GM19239 (cell line): Measurements from ENCODE around the gene CERS3.

Experiments
- DNase-seq: peaks from one replicate; pipeline ENCODE4 v3.0.0; 2011; ENCODE audit warnings: low spot score; ENCODE audit not compliant: insufficient read length
- FAIRE-seq: peaks from 2 replicates; lab custom pipeline; 2011; peaks lifted over from hg19 to GRCh38; lab: Jason Lieb, UNC

The CERS3 gene

DNA sequence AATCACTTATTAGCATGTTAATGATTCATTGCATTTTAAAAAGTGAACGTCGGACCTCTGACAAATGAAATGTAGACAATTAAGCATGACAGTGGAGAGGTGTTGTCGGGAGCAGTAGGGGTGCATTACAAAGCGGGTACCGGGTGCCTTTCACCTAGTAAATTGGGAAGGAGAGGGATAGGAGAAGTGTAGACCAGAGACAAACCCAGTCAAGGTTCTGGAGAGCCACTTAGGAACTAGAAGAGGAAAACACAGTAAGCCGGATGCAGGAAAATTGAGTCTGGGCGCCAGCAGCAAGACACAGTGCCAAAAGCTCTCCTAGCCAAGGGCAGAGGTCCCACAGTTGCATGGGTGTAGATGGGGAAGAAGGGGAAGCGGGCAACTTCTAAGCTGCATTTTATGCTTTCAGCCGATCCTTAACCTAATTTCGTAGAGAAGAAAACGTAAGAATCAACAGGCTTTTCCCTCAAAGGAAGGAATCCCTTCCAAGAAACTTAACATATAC lies 3.1 kb upstream of the CERS3 start:
- no peak for DNase-seq
- no peak for FAIRE-seq

DNA sequence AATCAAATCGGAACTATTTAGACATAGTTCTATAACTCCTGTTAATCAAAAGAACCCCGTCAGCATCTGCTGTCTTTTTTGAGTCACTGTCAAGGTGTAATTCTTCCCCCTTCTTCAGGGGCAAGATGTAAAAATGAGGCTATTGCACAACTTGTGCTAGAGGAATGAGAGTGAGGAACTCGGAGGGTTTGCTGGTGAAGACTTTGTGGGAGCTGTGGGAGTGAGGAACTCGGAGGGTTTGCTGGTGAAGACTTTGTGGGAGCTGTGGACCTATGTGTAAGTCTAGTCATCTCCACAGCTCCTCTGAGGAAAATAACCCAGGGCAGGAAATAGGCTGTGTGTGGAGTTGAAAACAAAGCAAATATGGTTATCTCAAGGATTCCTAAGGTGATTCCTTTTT lies 2.5 kb upstream of the CERS3 start:
- FAIRE-seq: no peak
- DNase-seq: no peak

DNA sequence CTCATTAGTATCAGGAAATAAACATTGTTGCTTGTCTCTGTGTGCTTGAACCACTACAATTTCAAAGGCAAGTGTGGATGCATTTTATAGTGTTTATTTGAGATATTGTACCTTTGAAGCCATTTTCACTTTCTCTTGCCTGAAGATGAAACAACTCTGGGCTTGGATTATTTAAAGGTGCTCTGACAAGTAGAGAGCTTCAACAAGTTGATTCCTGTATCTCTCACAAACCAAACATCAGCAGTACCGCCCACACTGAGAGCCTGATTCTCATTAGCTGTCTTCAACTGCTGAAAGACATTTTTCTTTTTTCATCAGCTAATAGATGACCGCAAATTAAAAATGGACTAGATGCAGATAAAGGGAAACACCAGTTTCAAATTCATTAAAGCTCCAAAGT lies 806 bp upstream of the CERS3 start:
- DNase-seq: no peak
- FAIRE-seq: no peak

DNA sequence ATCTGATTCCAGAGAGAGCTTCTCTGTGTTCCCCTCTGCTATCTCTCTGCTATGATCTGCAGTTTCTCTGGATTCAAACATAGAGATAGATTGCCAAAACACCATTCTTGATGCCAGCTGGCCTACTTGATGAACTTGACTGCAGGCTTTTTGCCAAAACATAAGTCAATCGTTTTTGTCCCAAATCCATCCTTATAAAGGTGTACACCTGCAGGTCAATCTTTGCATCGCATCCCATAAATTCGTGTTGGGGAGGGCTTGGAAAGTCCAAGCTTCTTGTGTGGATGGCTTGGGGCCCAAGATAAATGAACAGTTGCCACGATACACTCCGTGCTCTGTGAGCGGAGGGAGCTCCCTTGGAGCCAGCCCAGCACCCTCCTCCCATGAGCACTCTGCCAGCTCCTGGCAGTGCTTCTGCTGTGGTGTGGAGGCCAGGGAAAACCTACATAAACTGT lies 2.7 kb downstream of the CERS3 start:
- FAIRE-seq: no peak
- no peak for DNase-seq

DNA sequence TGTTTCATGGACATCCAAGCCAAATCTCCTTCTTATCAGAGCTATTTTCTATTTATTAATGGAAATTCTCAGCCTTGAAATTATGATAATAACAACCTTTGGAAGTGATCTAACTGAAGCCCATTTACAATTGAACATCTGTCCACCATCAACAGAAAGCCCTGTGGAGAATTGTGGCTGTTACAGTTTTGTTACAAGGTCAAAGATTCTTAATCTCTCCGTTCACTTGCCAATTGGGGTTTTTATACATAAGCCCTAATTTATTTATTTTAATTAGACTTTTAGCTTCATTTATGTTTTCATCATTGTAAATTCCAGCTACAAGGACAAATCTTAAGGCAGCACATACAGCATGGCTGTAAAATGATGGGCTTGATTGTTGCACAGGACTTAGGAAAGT lies 3.3 kb downstream of the CERS3 start:
- FAIRE-seq (no peak), DNase-seq (no peak)

DNA sequence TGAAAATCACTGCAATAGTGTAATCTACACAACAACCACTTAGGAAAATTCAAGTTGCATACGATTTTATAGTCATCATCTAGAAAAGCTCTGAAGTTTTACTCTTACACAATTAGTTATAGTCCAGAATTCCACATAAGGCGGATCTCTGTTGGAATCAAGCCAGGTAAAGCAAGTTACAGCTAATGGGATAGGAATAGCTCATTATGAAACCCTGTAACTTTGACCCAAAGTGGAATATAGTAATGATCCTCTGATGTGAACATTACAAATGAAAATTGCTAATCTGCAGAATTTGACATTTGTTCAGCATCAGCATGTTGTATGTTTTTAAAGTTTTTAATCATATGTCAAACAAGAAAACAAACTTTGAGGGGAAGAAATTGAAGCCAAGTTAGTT lies 4.4 kb downstream of the CERS3 start:
- DNase-seq (no peak), FAIRE-seq (no peak)

DNA sequence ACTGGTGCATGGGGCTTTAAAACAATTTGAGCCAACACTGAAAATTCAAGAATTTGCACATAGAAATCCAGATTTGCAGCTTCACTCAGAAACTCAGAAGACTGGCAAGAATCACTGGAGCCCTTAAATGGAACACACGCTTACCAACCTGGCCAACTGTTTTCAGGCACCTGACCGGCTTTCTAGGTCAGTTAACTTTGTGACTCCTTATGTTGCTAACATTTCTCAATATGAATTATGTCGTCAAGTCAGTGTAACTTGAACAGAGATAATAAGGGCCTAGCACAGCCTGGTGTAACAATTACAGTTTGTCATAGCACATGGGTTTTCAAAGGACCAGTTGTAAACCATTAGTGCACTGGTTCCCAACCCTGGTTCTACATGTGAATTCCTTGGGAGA lies 6.8 kb downstream of the CERS3 start:
- no peak for DNase-seq
- no peak for FAIRE-seq

DNA sequence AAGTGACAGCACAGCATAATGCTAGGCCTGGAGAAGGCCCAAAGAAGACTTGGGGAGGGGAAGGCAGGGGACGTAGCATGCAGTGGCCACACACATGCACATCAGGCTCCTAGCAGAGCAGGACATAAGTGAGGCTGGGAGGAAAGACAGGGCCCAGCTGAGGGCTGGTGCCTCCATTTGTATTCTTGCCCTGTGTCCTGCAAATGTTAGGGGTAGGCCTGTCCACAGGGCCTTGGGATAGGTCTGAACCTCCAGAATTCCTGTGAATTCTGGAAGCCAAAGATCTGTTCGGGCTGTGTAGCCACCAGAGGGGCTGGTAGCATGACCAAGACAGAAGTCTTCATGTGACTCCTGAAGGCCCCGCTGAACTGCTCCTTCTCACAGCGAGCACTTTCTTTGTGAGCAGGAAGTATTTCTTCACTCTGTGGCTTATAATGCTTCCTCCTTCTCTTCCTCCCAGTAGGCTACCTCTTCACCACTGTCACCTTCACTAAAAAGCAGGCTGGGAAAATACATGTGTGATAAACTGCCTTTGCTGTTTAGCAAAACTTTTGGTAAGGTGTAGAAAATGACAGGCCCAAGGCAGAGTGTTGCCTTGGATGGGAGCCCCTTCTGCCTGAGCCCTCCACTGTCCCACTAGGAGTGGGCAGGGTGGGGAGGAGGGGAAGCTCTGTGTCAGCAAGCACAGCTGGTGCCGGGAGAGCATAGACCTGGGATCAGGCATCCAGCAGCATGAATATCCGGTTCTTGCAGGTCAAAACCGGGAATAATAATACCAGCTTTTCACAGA lies 8.4 kb downstream of the CERS3 start:
- DNase-seq: no peak
- FAIRE-seq: no peak

DNA sequence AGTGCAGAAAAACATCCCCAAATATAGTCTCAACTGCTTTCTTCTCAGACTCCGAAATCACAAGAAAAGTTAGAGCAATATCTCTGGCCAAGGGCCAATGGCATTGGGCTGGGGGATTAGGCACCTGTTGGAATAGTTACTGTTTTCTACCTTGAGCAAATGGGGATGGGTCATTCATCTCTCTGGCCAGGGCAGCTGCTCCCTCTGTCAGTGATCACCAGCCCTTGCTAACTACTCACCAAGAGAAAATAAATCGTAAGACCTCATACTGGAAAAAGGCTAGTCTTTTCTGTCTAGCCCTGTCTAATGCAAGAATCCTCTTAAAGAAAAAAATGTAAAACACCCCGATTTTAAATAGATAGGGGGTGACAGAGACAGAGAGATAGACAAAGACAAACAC lies 10.9 kb downstream of the CERS3 start:
- DNase-seq (no peak), FAIRE-seq (no peak)

DNA sequence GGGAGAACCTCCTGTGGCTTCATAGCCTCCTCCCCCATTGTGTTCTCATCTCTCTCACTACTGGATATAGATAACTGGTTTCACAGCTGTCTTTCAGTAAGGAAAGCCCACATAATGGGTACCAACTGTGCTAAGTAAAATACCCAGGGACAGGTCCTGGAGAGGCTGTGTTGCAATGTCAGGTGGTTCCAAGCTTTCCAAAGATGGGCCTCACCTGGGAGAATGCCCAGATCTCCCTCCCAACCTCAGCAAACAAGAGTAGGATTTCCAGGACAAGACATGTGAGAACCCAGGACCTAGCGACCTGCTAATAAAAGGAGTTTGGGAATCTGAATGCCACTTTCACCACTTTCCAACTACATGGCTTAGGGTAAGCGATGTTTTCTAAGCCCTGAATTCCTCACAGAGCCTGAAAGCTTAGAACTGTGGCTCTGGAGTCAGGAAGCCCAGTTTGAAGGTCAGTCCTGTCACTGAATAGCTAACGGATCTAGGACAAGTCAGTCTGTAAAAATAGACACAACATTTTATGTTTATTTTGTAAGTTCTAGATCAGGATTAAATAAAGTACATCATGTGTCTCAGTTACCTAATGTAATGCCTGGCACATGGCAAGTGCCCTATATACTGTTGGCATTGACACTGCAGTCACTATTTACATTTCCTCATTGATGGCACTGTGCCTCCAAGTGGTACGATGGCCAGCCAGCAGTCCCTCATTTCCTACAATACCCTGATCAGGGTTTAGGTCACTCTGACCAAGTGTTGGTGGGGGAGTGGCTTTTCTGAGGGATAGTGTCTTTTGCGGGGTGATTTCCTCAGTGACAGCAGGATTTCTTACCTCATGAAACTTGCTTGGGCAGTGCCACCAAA lies 11.9 kb downstream of the CERS3 start:
- no peak for DNase-seq
- FAIRE-seq: no peak

DNA sequence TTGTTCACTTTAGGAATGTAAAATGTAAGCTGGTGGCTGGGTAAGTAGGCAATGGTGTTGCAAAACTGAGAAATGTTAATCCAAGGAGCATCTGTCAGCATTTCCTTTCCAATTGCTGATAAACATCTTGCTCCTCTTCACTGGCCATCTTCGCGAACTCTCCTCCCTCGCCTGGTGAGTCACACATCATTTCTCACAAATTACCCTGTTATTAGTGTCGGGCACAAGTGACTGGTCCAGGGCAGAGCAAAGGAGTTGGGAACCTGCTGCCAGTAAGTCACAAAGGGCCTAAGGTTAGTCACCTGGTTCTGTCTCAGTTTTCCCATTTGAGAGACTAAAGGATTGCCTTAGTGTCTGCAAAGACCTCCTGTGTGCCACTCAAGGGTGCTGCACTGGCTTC lies 13.0 kb downstream of the CERS3 start:
- FAIRE-seq (no peak), DNase-seq (no peak)

DNA sequence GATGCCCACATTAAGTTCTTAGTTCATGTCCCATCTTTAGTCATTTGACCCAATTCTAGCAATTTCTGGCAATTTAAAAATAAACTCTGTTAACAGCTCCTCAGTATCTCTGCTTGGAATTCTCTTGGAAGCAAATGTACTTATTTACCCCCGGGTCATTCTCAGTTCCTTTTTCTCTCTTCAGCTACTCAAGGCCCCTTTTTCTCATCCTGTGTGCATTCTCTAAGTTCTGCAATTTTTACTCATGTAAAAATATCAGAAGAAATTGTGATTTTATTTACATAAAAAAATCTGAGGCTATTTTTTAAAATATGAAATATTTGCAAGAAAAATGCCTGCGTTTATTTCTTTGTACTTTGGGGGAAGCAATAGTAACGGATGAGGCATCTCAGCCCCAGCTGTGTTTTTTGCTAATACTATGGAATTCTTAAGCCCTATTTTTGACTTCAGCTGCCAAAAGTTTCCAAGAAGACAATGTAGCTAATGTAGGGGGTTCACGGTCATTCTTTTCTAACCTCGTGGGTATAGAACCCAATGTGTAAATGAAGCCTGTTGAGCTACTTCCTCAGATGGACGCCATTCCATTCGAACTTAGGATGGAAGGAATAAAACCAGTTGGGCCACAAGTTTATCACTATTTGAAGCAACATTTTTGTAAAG lies 20.0 kb downstream of the CERS3 start:
- no peak for FAIRE-seq

DNA sequence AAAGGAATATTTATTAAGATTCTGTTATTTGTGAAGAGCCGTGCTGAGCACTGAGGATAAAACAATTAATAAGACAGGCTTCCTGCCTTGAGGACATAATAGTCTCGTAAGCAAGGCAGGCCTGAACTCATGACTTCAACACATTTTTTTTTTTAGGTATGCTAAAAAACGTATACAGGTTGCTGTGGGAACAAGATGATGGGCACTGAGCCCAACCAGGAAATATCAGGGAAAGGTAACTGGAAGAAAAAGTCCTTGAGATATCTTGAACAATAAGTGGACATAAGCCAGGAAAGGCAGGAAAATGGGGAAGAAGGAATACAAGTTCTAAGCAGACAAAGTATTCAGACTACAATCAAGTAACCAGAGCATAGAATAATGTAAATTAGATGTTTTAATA lies 26.1 kb downstream of the CERS3 start:
- FAIRE-seq (no peak), DNase-seq (no peak)

More for the DNA sequence above, 20.0 kb downstream of the CERS3 start:
- DNase-seq: no peak

DNA sequence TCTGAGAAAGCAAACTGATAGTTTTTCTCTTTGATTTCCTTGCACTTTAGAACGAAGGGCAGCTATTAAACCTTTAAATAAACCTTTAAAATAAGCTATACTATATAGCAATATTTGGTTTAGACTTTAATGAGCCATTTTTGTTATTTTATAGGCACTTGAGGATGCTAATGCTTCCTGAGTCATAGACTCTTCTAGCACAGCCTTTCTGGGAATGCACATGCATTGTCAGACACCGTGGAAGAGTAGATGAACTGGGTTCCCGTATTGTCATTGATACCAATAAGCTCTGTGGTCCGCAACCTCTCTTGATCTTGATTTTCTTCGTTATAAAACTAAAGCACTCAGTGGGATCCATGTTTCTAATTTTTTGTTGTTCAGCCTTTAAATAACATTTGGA lies 27.6 kb downstream of the CERS3 start:
- DNase-seq (no peak), FAIRE-seq (no peak)

DNA sequence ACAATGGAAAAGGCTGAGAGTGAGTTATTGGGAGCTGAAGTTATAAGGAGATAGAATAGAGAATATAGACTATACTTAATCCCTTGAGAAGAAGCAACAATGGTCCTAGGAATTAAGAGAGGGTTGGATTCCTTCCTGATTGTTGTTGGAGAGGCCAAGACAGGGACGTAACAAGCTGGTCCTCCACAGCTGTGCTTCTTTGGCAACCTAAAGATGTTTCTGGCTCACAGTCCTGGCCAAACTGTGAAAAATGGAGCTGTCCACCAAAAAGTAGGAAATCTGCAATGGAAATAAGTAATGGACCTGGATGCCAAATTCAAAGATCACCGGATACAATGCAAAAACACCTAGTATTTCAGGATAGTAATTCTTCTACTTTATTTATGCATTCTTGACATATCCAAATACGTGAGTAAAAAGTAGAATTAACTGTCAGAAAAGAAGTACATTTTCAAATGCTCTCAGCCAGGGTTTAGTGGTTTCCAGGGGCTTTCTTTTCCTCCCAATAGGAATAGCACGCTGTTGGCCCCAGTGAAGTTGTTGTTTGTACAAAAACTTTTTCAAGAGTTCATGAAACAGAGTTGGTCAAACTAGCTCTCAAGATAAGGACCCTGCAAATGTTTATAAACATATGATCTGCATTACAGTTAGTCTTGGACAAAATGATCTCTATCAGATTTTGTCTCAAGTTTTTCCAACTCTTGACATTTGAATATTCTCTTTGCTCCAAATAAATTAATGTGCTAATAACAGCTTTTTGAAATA lies 28.3 kb downstream of the CERS3 start:
- no peak for DNase-seq
- no peak for FAIRE-seq

DNA sequence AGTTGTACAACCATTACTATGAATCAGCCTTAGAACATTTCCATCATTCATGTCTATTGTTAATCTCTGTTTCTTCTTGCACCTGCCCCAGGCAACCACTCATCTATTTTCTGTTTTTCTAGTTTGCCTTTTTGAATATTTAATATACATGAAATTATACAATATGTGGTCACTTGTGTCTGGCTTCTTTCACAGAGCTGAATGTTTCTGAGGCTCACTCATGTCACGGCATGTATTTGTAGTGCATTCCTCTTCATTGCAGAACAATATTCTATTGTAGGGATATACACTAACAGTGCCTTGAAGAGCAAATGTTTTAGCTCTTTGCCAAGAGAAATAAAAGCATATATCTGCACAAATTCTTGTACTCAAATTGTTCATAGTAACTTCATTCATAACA lies 32.9 kb downstream of the CERS3 start:
- no peak for DNase-seq
- FAIRE-seq: no peak

DNA sequence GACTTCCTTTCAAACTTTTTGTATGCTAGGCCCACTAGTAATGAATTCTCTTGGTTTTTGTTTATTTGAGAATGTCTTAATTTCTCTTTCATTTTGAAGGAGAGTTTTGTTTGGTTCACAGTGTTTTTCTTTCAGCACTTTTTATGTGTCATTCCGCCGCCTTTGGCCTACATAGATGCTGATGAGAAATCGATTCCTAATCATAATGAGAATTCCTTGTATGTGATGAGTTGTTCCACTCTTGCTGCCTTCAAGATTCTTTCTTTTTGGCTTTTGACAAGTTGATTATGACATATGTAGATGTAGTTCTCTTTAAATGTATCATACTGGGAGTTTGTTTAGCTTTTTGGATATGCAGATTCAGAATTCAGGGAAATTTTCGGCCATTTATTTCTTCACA lies 35.5 kb downstream of the CERS3 start:
- no peak for FAIRE-seq

DNA sequence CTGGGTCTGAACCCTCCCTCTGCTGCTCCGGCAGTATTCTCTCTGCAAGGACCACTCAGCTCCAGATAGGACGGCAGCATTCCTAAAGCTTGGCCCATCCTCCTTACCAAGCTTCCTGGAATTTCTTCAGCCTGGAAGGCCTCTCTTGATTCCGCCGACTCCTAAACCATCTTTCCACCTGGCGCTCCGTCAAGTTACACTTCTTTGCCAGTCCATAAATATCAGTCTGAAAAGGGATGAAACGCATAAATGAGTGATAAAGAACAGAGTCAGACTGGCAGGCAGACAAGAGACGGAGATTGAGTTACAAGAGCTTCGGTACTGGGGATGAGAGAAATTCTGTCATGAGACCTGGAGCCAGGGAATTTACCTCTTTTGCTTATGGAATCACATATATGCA lies 44.3 kb downstream of the CERS3 start:
- FAIRE-seq: no peak
- DNase-seq: no peak

More for the DNA sequence above, 35.5 kb downstream of the CERS3 start:
- no peak for DNase-seq

DNA sequence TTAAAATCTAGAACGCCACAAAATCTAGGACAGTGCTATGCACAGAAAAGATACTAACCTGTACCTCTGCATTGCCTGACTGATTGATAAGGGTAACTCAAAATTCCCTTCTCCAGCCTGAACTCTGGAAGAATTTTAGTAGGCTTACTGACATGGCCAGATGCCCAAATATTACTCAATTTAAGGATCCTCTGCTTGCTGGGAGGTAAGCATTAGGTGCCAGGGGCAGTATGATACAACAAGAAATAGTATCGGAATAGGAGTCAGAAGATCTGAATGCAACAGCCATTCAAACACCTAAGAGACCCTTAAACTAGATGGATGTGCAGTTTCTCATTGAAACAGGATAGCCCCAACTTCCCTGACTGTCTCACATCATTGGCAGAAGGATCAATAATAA lies 45.4 kb downstream of the CERS3 start:
- DNase-seq (no peak), FAIRE-seq (no peak)

DNA sequence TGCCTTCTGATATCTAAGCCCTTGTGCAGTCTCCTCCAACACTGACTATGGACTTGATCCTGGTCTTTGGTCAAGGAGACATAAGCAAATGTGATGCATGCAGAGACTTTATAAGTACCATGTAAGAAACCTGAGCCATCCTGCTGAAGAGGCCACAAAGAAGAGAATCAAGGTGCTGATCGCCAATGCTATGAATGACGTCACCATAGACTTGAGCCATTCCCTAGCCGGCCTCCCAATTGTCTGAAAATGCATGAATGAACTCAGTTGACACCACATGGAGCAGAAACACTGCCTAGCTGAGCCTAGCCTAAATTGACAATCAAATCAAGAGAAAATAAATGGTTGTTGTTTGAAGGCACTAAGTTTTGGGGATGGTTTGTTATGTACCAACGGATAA lies 51.9 kb downstream of the CERS3 start:
- DNase-seq (no peak), FAIRE-seq (no peak)
